GM19395 (cell line): ENCODE results near the gene NUS1.
A peak's percentile ranks its signal among the peaks of the same experiment; 100 is the strongest.
"Not testable (repeated sequence)": the region's sequence is repeated elsewhere in the genome, so short reads cannot be mapped to it uniquely, and the experiment has no call there.

Source experiments
- ATAC-seq: cut with Tn5 transposase; IDR thresholded peaks from one replicate; pipeline ENCODE4 v1.9.1; 2021; ENCODE audit warnings: mild to moderate bottlenecking, moderate library complexity; ENCODE audit not compliant: unreplicated experiment

NUS1 gene

DNA sequence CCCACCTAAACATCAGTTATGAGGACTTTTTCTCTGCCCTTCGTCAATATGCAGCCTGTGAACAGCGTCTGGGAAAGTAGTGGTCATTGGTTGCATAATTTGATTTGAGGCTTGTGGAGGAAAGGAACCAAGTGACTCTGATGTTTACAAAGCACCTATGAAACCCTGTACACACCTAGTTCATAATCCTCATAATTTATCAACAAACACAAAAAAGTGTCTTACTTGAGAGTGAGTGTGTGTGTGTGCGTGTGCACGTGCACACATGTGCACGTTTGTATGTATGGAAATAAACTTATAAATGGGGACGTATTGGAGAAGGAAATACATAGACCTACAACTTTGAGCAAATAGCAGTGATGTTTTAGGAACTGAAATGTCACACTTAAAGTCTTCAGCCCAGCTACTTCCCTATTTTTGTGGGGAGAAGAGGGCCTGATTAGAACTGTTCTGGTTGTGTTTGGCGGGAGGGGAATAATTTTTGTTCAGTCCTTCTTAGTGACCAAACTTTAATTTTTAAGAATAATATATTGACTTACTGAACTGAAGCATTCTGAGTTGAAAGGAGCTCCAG is 31.8 kb downstream of the NUS1 start:
- ATAC-seq, result not testable (repeated sequence)

DNA sequence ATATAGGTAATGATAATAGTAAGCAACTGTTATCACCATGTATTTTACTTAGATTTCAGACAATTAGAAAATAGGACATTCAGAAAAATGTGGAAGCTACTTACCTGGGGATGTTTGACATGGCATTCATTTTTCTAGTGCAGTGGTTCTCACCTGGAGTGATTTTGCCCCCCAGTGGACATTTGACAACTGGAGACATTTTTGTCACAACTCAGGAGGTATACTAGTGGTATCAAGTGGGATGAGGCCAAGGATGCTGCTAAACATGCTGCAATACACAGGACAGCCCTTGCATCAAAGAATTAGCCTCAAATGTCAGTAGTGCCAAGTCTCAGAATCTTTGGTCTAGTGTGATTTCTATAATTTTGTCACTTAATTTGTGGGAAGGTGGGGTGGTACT is 36.1 kb downstream of the NUS1 start:
- peak; percentile 40 for ATAC-seq

- ATAC-seq, result no peak
Measured at GRCh38 chr6:117718895-117719294, 43.6 kb downstream of the NUS1 start.

DNA sequence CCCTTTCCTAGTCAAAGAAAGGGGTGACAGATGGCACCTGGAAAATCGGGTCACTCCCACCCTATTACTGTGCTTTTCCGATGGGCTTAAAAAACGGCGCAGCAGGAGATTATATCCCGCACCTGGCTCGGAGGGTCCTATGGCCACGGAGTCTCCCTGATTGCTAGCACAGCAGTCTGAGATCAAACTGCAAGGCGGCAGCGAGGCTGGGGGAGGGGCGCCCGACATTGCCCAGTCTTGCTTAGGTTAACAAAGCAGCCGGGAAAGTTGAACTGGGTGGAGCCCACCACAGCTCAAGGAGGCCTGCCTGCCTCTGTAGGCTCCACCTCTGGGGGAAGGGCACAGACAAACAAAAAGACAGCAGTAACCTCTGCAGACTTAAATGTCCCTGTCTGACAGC is 46.3 kb downstream of the NUS1 start:
- ATAC-seq, result not testable (repeated sequence)

DNA sequence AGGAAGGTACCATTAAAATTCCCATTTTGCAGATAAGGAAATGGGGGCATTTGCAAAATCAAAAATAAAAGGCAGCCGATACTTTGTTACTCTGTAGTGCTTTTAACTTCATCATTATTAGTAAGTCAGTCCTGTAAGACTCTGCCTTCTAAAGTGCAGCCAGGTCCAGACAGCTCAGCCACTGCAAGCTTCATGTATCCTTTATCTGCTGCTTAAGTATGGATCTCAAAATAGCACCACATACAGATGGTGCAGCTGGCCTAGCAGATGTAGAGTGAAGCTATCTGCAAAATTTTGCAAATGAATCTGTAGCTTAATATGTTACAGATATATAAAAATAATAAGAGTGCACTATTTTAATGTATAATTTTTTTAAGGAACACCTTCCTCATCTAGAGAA is 53.4 kb downstream of the NUS1 start:
- ATAC-seq, result no peak

- ATAC-seq, result no peak
Measured at GRCh38 chr6:117729613-117730012, 54.3 kb downstream of the NUS1 start.

DNA sequence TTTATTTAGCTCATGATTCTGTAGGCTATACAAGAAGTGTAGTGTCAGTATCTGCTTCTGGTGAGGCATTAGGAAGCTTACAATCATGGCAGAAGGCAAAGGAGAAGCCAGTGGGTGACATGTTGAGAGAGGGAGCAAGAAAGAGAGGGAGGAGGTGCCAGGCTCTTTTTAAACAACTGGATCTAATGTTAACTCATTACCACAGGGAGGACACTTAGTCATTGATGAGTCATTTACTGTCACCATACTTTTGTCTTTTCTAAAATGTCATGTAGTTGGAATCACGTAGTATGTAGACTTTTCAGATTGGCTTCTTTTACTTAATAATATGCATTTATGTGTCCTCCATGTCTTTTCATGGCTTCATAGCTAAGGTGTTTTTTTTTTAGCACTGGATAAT is 58.1 kb downstream of the NUS1 start:
- no peak for ATAC-seq

DNA sequence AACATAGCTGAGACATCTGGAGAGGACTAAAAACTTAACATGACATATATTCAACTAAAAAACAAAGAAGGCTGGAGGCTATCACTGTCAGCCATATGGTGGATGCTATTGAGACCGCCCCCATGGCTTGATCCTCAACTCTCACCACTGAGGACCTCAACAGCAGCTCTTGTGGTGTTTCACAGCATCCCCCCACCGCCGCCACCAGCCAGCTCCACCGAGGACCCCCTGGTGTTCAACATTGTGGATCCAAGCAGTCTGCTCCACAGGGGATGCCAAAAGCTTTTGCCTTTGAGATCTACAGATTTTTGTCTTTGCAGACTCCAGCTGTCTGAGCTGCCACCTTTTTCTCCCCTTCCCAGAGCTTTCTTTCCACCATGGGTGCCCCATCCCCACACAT is 64.6 kb downstream of the NUS1 start:
- no peak for ATAC-seq

- no peak for ATAC-seq
Measured at GRCh38 chr6:117740605-117741004, 65.3 kb downstream of the NUS1 start.

DNA sequence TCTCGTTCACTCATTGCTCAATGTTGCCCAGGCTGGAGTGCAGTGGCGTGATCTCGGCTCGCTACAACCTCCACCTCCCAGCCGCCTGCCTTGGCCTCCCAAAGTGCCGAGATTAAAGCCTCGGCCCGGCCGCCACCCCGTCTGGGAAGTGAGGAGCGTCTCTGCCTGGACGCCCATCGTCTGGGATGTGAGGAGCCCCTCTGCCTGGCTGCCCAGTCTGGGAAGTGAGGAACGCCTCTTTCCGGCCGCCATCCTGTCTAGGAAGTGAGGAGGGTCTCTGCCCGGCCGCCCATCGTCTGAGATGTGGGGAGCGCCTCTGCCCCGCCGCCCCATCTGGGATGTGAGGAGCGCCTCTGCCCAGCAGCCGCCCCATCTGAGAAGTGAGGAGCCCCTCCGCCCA is 75.4 kb downstream of the NUS1 start:
- not testable (repeated sequence) for ATAC-seq
